Endothelial cell of umbilical vein (primary cell): ENCODE measurements around the gene OR4D2. TPM values are rescaled to one million over a fixed set of nuclear protein-coding genes. Genes with fewer than 3 reads are reported as not detected.
A peak's percentile ranks its signal among the peaks of the same experiment; 100 is the strongest.

Experiments
- BruUV-seq: library from RNA; stranded (reverse); fragments of 400-500 nt; replicated peaks from 2 replicates; lab custom pipeline; 2021; lab: Mats Ljungman, UMichigan
- CTCF ChIA-PET: fragments of 300-600, 350-600 bp; sonication (Branson Sonifier 250); formaldehyde crosslinking; loops from one replicate; lab custom pipeline; 2021; ENCODE audit warnings: antibody characterized with exemption, inconsistent platforms; lab: Charles Lee
- POLR2A ChIA-PET: fragments of 300-600, 350-600 bp; sonication (Branson Sonifier 250); formaldehyde crosslinking; loops from one replicate; lab custom pipeline; 2021; ENCODE audit warnings: antibody characterized with exemption, inconsistent platforms; lab: Charles Lee
- DNase-seq: peaks from one replicate; pipeline ENCODE4 v3.0.0-alpha.2; 2011; ENCODE audit warnings: low read depth, low spot score
- FAIRE-seq: peaks from 2 replicates; lab custom pipeline; 2011; peaks lifted over from hg19 to GRCh38; lab: Jason Lieb, UNC
- H2AFZ ChIP-seq: 2 replicates; pipeline ENCODE4 v1.6.0; 2012; ENCODE audit warnings: low read depth, low read length, control low read depth, inconsistent platforms
- H3K27ac ChIP-seq: 2 replicates; pipeline ENCODE4 v1.5.1; 2011; ENCODE audit warnings: low read depth, mild to moderate bottlenecking, control low read depth, low read length, moderate library complexity; ENCODE audit not compliant: insufficient read depth
- H3K27me3 ChIP-seq, 2 experiments: 2 replicates each; pipeline versions ENCODE4 v1.6.0 to v1.6.1; 2011; ENCODE audit warnings: low read length in 2 of 2, mixed read lengths in 1 of 2; ENCODE audit not compliant: control insufficient read depth in 2 of 2, insufficient read depth in 2 of 2
- H3K36me3 ChIP-seq, 2 experiments: 2 replicates in 1 of 2; 3 replicates in 1 of 2; pipeline ENCODE4 v1.5.1; 2011; ENCODE audit warnings: low read length in 2 of 2, mild to moderate bottlenecking in 1 of 2, moderate library complexity in 1 of 2; ENCODE audit not compliant: control insufficient read depth in 2 of 2, insufficient read depth in 2 of 2; ENCODE audit errors: extremely low read depth in 1 of 2
- H3K4me1 ChIP-seq: 3 replicates; pipeline ENCODE4 v1.5.1; 2011; ENCODE audit warnings: mild to moderate bottlenecking, low read length; ENCODE audit not compliant: control insufficient read depth, insufficient read depth; ENCODE audit errors: extremely low read depth
- H3K4me2 ChIP-seq: 2 replicates; pipeline ENCODE4 v1.6.1; 2011; ENCODE audit warnings: low read length, control low read depth, mixed read lengths; ENCODE audit not compliant: insufficient read depth
- H3K4me3 ChIP-seq, 3 experiments: fragments of 200-600 bp in 1 of 3; sonication (generic), shearing (Covaris generic) in 1 of 3; replicated peaks in 1 of 3; 2 replicates each; pipeline ENCODE4 v1.5.1; 2011 to 2016; ENCODE audit warnings: control low read depth in 3 of 3, low read length in 3 of 3, mild to moderate bottlenecking in 2 of 3, inconsistent platforms in 1 of 3, low read depth in 1 of 3, moderate library complexity in 1 of 3; ENCODE audit not compliant: insufficient read depth in 1 of 3
- H3K79me2 ChIP-seq: 2 replicates; pipeline ENCODE4 v1.6.0; 2012; ENCODE audit warnings: low read length, inconsistent platforms; ENCODE audit not compliant: control insufficient read depth, insufficient read depth
- H3K9ac ChIP-seq: replicated peaks from 2 replicates; pipeline ENCODE3; 2011; ENCODE audit warnings: low read length, control low read depth; ENCODE audit not compliant: insufficient read depth; ENCODE audit errors: extremely low read depth
- H3K9me1 ChIP-seq: replicated peaks from 3 replicates; pipeline ENCODE4 v1.6.0; 2011; ENCODE audit warnings: mild to moderate bottlenecking, low read length; ENCODE audit not compliant: control insufficient read depth, insufficient read depth; ENCODE audit errors: extremely low read depth
- H3K9me3 ChIP-seq: replicated peaks from 2 replicates; pipeline ENCODE4 v1.5.1; 2012; ENCODE audit warnings: low read length, inconsistent platforms; ENCODE audit not compliant: control insufficient read depth, insufficient read depth
- H4K20me1 ChIP-seq: replicated peaks from 2 replicates; pipeline ENCODE3; 2011; ENCODE audit warnings: mild to moderate bottlenecking, low read length; ENCODE audit not compliant: control insufficient read depth, insufficient read depth; ENCODE audit errors: extremely low read depth
- CTCF ChIP-seq, 2 donors: IDR thresholded peaks; 1 replicate in 1 of 2; 2 replicates in 1 of 2; pipeline ENCODE4 v1.5.1; 2011; ENCODE audit warnings: low read length in 2 of 2, mild to moderate bottlenecking in 2 of 2, moderate library complexity in 2 of 2, control low read depth in 1 of 2, inconsistent platforms in 1 of 2, low read depth in 1 of 2; ENCODE audit not compliant: insufficient read depth in 1 of 2; ENCODE audit errors: extremely low read depth in 1 of 2
- GATA2 ChIP-seq: IDR thresholded peaks from 2 replicates; pipeline ENCODE4 v1.7.0; 2011; ENCODE audit warnings: low read depth, mild to moderate bottlenecking, moderate library complexity, mixed read lengths, low read length; ENCODE audit not compliant: insufficient read length, insufficient read depth
- MAX ChIP-seq: IDR thresholded peaks from 2 replicates; pipeline ENCODE4 v1.6.1; 2011; ENCODE audit not compliant: insufficient read depth, insufficient read length
- MYC ChIP-seq: IDR thresholded peaks from one replicate; pipeline ENCODE4 v1.6.1; 2011; ENCODE audit warnings: mild to moderate bottlenecking, low read depth, low read length
- POLR2A ChIP-seq: IDR thresholded peaks from 2 replicates; pipeline ENCODE4 v1.6.1; 2012; ENCODE audit warnings: low read depth, mild to moderate bottlenecking, control low read depth, low read length
- POLR2AphosphoS5 ChIP-seq: IDR thresholded peaks from 2 replicates; pipeline ENCODE4 v1.6.1; 2012; ENCODE audit warnings: low read depth, mild to moderate bottlenecking, control low read depth, low read length, moderate library complexity; ENCODE audit not compliant: insufficient read depth
- dilution Hi-C: fragments of 300-500 bp; cut with MboI; formaldehyde crosslinking; loops from one replicate; pipeline ENCODE4 v1.15.0; 2019; ENCODE audit warnings: low sequenced_read_pairs; ENCODE audit not compliant: extremely low pct_ligation_motif_present
- intact Hi-C: fragments of 100-400 bp; cut with micrococcal nuclease; formaldehyde crosslinking; loops from one replicate; pipeline ENCODE4 v1.10.0; 2022
- polyA plus RNA-seq, 4 experiments: library from polyadenylated mRNA; depleted of rRNA in 3 of 4; stranded (reverse) in 3 of 4; unstranded in 1 of 4; fragments of >200 nt; gene quantifications; 2 replicates each; pipeline versions ENCODE4 v1.2.1 to v1.2.3, GENCODE V29; 2011 to 2012; ENCODE audit warnings: missing spikeins in 1 of 4
- total RNA-seq: library from RNA; stranded (reverse); gene quantifications from 2 replicates; pipeline ENCODE4 v1.2.3, GENCODE V29; 2021

The OR4D2 gene
- total and polyA plus RNA-seq, 2 donors (not counting 3 experiments of a cell fraction or from before 2014, with no cell fraction given): not detected

GRCh38 chr17:58219007-58219788, 52.4 kb downstream of the OR4D2 start, which contains the start of gene MKS1:
Gene MKS1, minus strand, starts transcription at chr17:58219255. Its CDS starts 25 bp downstream, at chr17:58219230.
- Histone ChIP-seq H3K4me3 (peak within 1 kb of the TSS; percentile 35 to 74 (median 66)), H3K4me1 (peaks cover 16% of the 10 kb centered on the region), H3K27ac (peak within 1 kb of the TSS; percentile 48), H3K9me3 (no peaks in the 10 kb centered on the region), H3K27me3 (no peaks in the 10 kb centered on the region), H2AFZ (peak within 1 kb of the TSS; percentile 76), H3K36me3 (no peaks in the 10 kb centered on the region), H3K4me2 (peak within 1 kb of the TSS; percentile 82), H4K20me1 (no peaks in the 10 kb centered on the region), H3K79me2 (no peaks in the 10 kb centered on the region), H3K9me1 (no peaks in the 10 kb centered on the region), H3K9ac (peak within 1 kb of the TSS; percentile 73)
- dilution Hi-C loops: no loop called here
- DNase-seq (peak; percentile 94), FAIRE-seq (peak; percentile 95)
- no TSS peak for BruUV-seq
- ChIA-PET CTCF (interaction anchor here (0.6 to 2.2 kb wide), 11 partner anchors 11 to 924 kb away, joined by 3 to 14 read pairs (median 4); partner anchors contain the start of gene SUPT4H1), POLR2A (no interaction called here)
- peak; percentile 85 for TF ChIP-seq POLR2AphosphoS5
- TF ChIP-seq POLR2A: peak; percentile 87
- no peak for TF ChIP-seq GATA2
- TF ChIP-seq CTCF (IDR thresholded peaks at IDR 0.05; ENCODE audit: extremely low read depth in 1 of 2, insufficient read depth in 1 of 2, low read depth in 1 of 2, low read length in 2 of 2): peak; percentile 45 to 75
- TF ChIP-seq MYC: no peak
- TF ChIP-seq MAX: peak; percentile 44
- intact Hi-C loops: loop anchor here (1.0 to 2.0 kb wide), 2 partner anchors 30 to 134 kb away; no protein-coding TSS in a partner anchor
